ENCODE measurements around the gene ATP8B4.

The ATP8B4 gene

GRCh38 chr15:49927189-49927861 lies 191.7 kb downstream of the ATP8B4 start:
- DNase-seq (ENCODE audit: low spot score) = no peak

- no peak for DNase-seq (ENCODE audit: low spot score)
These were observed 192.3 kb downstream of the ATP8B4 start for GRCh38 chr15:49926740-49927139.

GRCh38 chr15:49923671-49924070 lies 195.4 kb downstream of the ATP8B4 start:
- no peak for DNase-seq (ENCODE audit: low spot score)

- no peak for DNase-seq (ENCODE audit: low spot score)
These were observed 200.0 kb downstream of the ATP8B4 start for GRCh38 chr15:49919034-49919433.

GRCh38 chr15:49918121-49918520 lies 200.9 kb downstream of the ATP8B4 start:
- DNase-seq (ENCODE audit: low spot score) = no peak

GRCh38 chr15:49916998-49917397 lies 202.0 kb downstream of the ATP8B4 start:
- DNase-seq (ENCODE audit: low spot score) = no peak

GRCh38 chr15:49915822-49916221 lies 203.2 kb downstream of the ATP8B4 start:
- no peak for DNase-seq (ENCODE audit: low spot score)

GRCh38 chr15:49908933-49909295 lies 210.1 kb downstream of the ATP8B4 start:
- DNase-seq (ENCODE audit: low spot score) = no peak

- DNase-seq (ENCODE audit: low spot score) = no peak
These were observed 210.6 kb downstream of the ATP8B4 start for GRCh38 chr15:49908236-49908932.

- DNase-seq (ENCODE audit: low spot score) = no peak
These were observed 212.1 kb downstream of the ATP8B4 start for GRCh38 chr15:49906966-49907365.

- DNase-seq (ENCODE audit: low spot score) = no peak
These were observed 213.8 kb downstream of the ATP8B4 start for GRCh38 chr15:49905221-49905620.

- DNase-seq (ENCODE audit: low spot score) = no peak
These were observed 214.7 kb downstream of the ATP8B4 start for GRCh38 chr15:49904296-49904695.

GRCh38 chr15:49902685-49903501 lies 216.1 kb downstream of the ATP8B4 start:
- DNase-seq (ENCODE audit: low spot score) = no peak

GRCh38 chr15:49901996-49902684 lies 216.9 kb downstream of the ATP8B4 start:
- no peak for DNase-seq (ENCODE audit: low spot score)

GRCh38 chr15:49901321-49901720 lies 217.7 kb downstream of the ATP8B4 start:
- no peak for DNase-seq (ENCODE audit: low spot score)

GRCh38 chr15:49900903-49901235 lies 218.2 kb downstream of the ATP8B4 start:
- no peak for DNase-seq (ENCODE audit: low spot score)

- no peak for DNase-seq (ENCODE audit: low spot score)
These were observed 218.8 kb downstream of the ATP8B4 start for GRCh38 chr15:49900006-49900902.

GRCh38 chr15:49898575-49899283 lies 220.3 kb downstream of the ATP8B4 start:
- no peak for DNase-seq (ENCODE audit: low spot score)

GRCh38 chr15:49898097-49898496 lies 220.9 kb downstream of the ATP8B4 start:
- no peak for DNase-seq (ENCODE audit: low spot score)

- no peak for DNase-seq (ENCODE audit: low spot score)
These were observed 223.4 kb downstream of the ATP8B4 start for GRCh38 chr15:49895347-49896223.
